ENCODE results near the gene KCNH5.

DNA sequence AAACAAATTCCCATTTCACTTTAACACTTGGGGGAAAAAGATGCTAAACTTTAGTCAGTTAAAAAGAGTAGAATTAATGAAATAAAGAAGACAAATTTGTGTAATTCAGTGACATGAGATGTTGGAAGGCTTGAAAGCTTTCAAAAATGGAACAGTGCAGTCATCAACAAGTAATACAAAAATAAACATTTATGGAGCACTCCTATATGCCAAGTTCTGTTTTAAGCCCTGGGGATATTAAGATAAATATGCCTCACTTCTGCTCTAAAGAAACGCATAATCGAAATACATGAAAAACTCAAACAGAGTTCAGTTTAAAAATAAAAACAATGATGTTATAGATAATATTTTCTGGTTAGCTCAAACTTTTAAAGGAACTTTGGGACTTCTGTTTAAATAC, 93.0 kb downstream of the KCNH5 start:
- TF ChIP-seq, protein P1, sequence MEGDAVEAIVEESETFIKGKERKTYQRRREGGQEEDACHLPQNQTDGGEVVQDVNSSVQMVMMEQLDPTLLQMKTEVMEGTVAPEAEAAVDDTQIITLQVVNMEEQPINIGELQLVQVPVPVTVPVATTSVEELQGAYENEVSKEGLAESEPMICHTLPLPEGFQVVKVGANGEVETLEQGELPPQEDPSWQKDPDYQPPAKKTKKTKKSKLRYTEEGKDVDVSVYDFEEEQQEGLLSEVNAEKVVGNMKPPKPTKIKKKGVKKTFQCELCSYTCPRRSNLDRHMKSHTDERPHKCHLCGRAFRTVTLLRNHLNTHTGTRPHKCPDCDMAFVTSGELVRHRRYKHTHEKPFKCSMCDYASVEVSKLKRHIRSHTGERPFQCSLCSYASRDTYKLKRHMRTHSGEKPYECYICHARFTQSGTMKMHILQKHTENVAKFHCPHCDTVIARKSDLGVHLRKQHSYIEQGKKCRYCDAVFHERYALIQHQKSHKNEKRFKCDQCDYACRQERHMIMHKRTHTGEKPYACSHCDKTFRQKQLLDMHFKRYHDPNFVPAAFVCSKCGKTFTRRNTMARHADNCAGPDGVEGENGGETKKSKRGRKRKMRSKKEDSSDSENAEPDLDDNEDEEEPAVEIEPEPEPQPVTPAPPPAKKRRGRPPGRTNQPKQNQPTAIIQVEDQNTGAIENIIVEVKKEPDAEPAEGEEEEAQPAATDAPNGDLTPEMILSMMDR (IDR thresholded peaks at IDR 0.05; ENCODE audit: low read depth, low read length), result no peak
- TF ChIP-seq, protein P2, sequence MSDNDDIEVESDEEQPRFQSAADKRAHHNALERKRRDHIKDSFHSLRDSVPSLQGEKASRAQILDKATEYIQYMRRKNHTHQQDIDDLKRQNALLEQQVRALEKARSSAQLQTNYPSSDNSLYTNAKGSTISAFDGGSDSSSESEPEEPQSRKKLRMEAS (IDR thresholded peaks at IDR 0.05; ENCODE audit: low read depth, low read length), result no peak
